IPS-15b (cell line): ENCODE data around the gene DDX4.

Source experiments
- H3K27me3 ChIP-seq: one replicate; pipeline ENCODE4 v1.6.1; 2013; ENCODE audit warnings: low read length; ENCODE audit not compliant: control insufficient read depth, insufficient read depth
- H3K36me3 ChIP-seq: one replicate; pipeline ENCODE4 v1.6.1; 2013; ENCODE audit warnings: low read length; ENCODE audit not compliant: control insufficient read depth, insufficient read depth
- H3K4me1 ChIP-seq: one replicate; pipeline ENCODE4 v1.6.1; 2013; ENCODE audit warnings: mild to moderate bottlenecking, low read length; ENCODE audit not compliant: control insufficient read depth, insufficient read depth
- H3K4me3 ChIP-seq: one replicate; pipeline ENCODE4 v1.5.1; 2013; ENCODE audit warnings: low read depth, low read length
- H3K9ac ChIP-seq: one replicate; pipeline ENCODE4 v1.6.1; 2013; ENCODE audit warnings: low read depth, mild to moderate bottlenecking, low read length
- H3K9me3 ChIP-seq: one replicate; pipeline ENCODE4 v1.6.1; 2013; ENCODE audit warnings: mild to moderate bottlenecking, low read length; ENCODE audit not compliant: control insufficient read depth, insufficient read depth

DDX4 gene

GRCh38 chr5:55858104-55858503, 120.2 kb downstream of the DDX4 start:
- Histone ChIP-seq H3K4me1 (no peaks in the 10 kb centered on the region), H3K9me3 (no peaks in the 10 kb centered on the region), H3K27me3 (no peaks in the 10 kb centered on the region), H3K4me3 (no peak overlapping the region), H3K36me3 (no peaks in the 10 kb centered on the region), H3K9ac (no peak overlapping the region)

- no peak overlapping the region for H3K9ac ChIP-seq
- H3K36me3 ChIP-seq, result no peaks in the 10 kb centered on the region
- no peaks in the 10 kb centered on the region for H3K9me3 ChIP-seq
- H3K4me1 ChIP-seq, result no peaks in the 10 kb centered on the region
- H3K27me3 ChIP-seq, result no peaks in the 10 kb centered on the region
- no peak overlapping the region for H3K4me3 ChIP-seq
Observed at GRCh38 chr5:55860288-55860687, 122.4 kb downstream of the DDX4 start.

- Histone ChIP-seq H3K27me3 (no peaks in the 10 kb centered on the region), H3K36me3 (no peaks in the 10 kb centered on the region), H3K9me3 (no peaks in the 10 kb centered on the region), H3K4me3 (no peak overlapping the region), H3K9ac (no peak overlapping the region), H3K4me1 (no peaks in the 10 kb centered on the region)
Observed at GRCh38 chr5:55860709-55861108, 122.8 kb downstream of the DDX4 start.

- Histone ChIP-seq H3K36me3 (no peaks in the 10 kb centered on the region), H3K9me3 (no peaks in the 10 kb centered on the region), H3K9ac (no peak overlapping the region), H3K4me3 (no peak overlapping the region), H3K4me1 (peaks cover 3% of the 10 kb centered on the region), H3K27me3 (no peaks in the 10 kb centered on the region)
Observed at GRCh38 chr5:55864606-55865541, 127.0 kb downstream of the DDX4 start.

- H3K9ac ChIP-seq, result no peak overlapping the region
- no peaks in the 10 kb centered on the region for H3K27me3 ChIP-seq
- H3K36me3 ChIP-seq, result no peaks in the 10 kb centered on the region
- H3K4me3 ChIP-seq, result no peak overlapping the region
- peaks cover 3% of the 10 kb centered on the region for H3K4me1 ChIP-seq
- no peaks in the 10 kb centered on the region for H3K9me3 ChIP-seq
Observed at GRCh38 chr5:55865831-55866230, 128.0 kb downstream of the DDX4 start.

GRCh38 chr5:55866485-55866884, 128.6 kb downstream of the DDX4 start:
- Histone ChIP-seq H3K9me3 (no peaks in the 10 kb centered on the region), H3K4me3 (no peak overlapping the region), H3K27me3 (no peaks in the 10 kb centered on the region), H3K36me3 (no peaks in the 10 kb centered on the region), H3K9ac (no peak overlapping the region), H3K4me1 (peaks cover 3% of the 10 kb centered on the region)
